ENCODE data around the gene NOX1.

NOX1 gene

GRCh38 chrX:100864657-100865391, 9.3 kb downstream of the NOX1 start:
- Histone ChIP-seq H3K27ac (ENCODE audit: low read depth, low read length) (no peak overlapping the region), H3K4me2 (ENCODE audit: low read depth, low read length, poor library complexity, severe bottlenecking) (no peak overlapping the region), H3K9me3 (ENCODE audit: insufficient read depth, low read length) (no peaks in the 10 kb centered on the region), H4K20me1 (ENCODE audit: low read depth, low read length) (no peaks in the 10 kb centered on the region), H3K4me3 (ENCODE audit: insufficient read depth, low read length, poor library complexity, severe bottlenecking) (no peak overlapping the region), H3K79me2 (ENCODE audit: insufficient read depth, low read length) (no peaks in the 10 kb centered on the region), H3K9me2 (replicated peaks; ENCODE audit: insufficient read depth, low read length) (no peaks in the 10 kb centered on the region), H3K9ac (ENCODE audit: low read length) (no peak overlapping the region), H3K36me3 (ENCODE audit: low read length) (no peaks in the 10 kb centered on the region), H3F3A (ENCODE audit: insufficient read depth) (no peaks in the 10 kb centered on the region), H3K27me3 (ENCODE audit: low read length) (no peaks in the 10 kb centered on the region), H2AFZ (ENCODE audit: low read depth, low read length, severe bottlenecking) (no peak overlapping the region)
- TF ChIP-seq CTCF (IDR thresholded peaks at IDR 0.05; ENCODE audit: insufficient read depth, low read length, poor library complexity, severe bottlenecking), result no peak
- no peak for TF ChIP-seq EZH2phosphoT487 (conservative IDR thresholded peaks at IDR 0.05; ENCODE audit: low read length)

GRCh38 chrX:100863326-100863864, 10.8 kb downstream of the NOX1 start:
- Histone ChIP-seq H3F3A (ENCODE audit: insufficient read depth) (no peaks in the 10 kb centered on the region), H3K9me2 (replicated peaks; ENCODE audit: insufficient read depth, low read length) (no peaks in the 10 kb centered on the region), H3K9me3 (ENCODE audit: insufficient read depth, low read length) (no peaks in the 10 kb centered on the region), H3K27me3 (ENCODE audit: low read length) (no peaks in the 10 kb centered on the region), H3K9ac (ENCODE audit: low read length) (no peak overlapping the region), H3K4me2 (ENCODE audit: low read depth, low read length, poor library complexity, severe bottlenecking) (no peak overlapping the region), H4K20me1 (ENCODE audit: low read depth, low read length) (no peaks in the 10 kb centered on the region), H3K27ac (ENCODE audit: low read depth, low read length) (no peak overlapping the region), H2AFZ (ENCODE audit: low read depth, low read length, severe bottlenecking) (no peak overlapping the region), H3K36me3 (ENCODE audit: low read length) (no peaks in the 10 kb centered on the region), H3K4me3 (ENCODE audit: insufficient read depth, low read length, poor library complexity, severe bottlenecking) (no peak overlapping the region), H3K79me2 (ENCODE audit: insufficient read depth, low read length) (no peaks in the 10 kb centered on the region)
- TF ChIP-seq CTCF (IDR thresholded peaks at IDR 0.05; ENCODE audit: insufficient read depth, low read length, poor library complexity, severe bottlenecking) (no peak), EZH2phosphoT487 (conservative IDR thresholded peaks at IDR 0.05; ENCODE audit: low read length) (no peak)

- TF ChIP-seq EZH2phosphoT487 (conservative IDR thresholded peaks at IDR 0.05; ENCODE audit: low read length) (no peak), CTCF (IDR thresholded peaks at IDR 0.05; ENCODE audit: insufficient read depth, low read length, poor library complexity, severe bottlenecking) (no peak)
- H3K36me3 ChIP-seq (ENCODE audit: low read length), result no peaks in the 10 kb centered on the region
- no peak overlapping the region for H2AFZ ChIP-seq (ENCODE audit: low read depth, low read length, severe bottlenecking)
- H3K4me3 ChIP-seq (ENCODE audit: insufficient read depth, low read length, poor library complexity, severe bottlenecking), result no peak overlapping the region
- H3K4me2 ChIP-seq (ENCODE audit: low read depth, low read length, poor library complexity, severe bottlenecking), result no peak overlapping the region
- no peaks in the 10 kb centered on the region for H3K27me3 ChIP-seq (ENCODE audit: low read length)
- H4K20me1 ChIP-seq (ENCODE audit: low read depth, low read length), result no peaks in the 10 kb centered on the region
- H3K27ac ChIP-seq (ENCODE audit: low read depth, low read length), result no peak overlapping the region
- no peaks in the 10 kb centered on the region for H3K9me3 ChIP-seq (ENCODE audit: insufficient read depth, low read length)
- no peak overlapping the region for H3K9ac ChIP-seq (ENCODE audit: low read length)
- no peaks in the 10 kb centered on the region for H3F3A ChIP-seq (ENCODE audit: insufficient read depth)
- no peaks in the 10 kb centered on the region for H3K79me2 ChIP-seq (ENCODE audit: insufficient read depth, low read length)
- no peaks in the 10 kb centered on the region for H3K9me2 ChIP-seq (replicated peaks; ENCODE audit: insufficient read depth, low read length)
Observed at GRCh38 chrX:100852810-100853209, 21.3 kb downstream of the NOX1 start.

Measured in SU-DHL-6 (cell line).